Activated CD8-positive, alpha-beta T cell treated with anti-CD3 and anti-CD28 coated beads for 36 hours (primary cell): ENCODE results near the gene HBA1. TPM values are rescaled to one million over a fixed set of nuclear protein-coding genes. Genes with fewer than 3 reads are reported as not detected.
"Not testable (repeated sequence)": the region's sequence is repeated elsewhere in the genome, so short reads cannot be mapped to it uniquely, and the experiment has no call there.

Experiments used
- ATAC-seq: fragments of 200-7000 bp; cut with Tn5 transposase; one replicate; pipeline ENCODE4 v1.10.0; 2021; ENCODE audit warnings: mild to moderate bottlenecking, moderate library complexity
- CTCF ChIA-PET: fragments of 350-600 bp; sonication (Branson Sonifier 250); formaldehyde crosslinking; loops from one replicate; lab custom pipeline; 2021; ENCODE audit warnings: antibody characterized with exemption; lab: Charles Lee
- POLR2A ChIA-PET: fragments of 350-600 bp; sonication (Branson Sonifier 250); formaldehyde crosslinking; loops from one replicate; lab custom pipeline; 2021; ENCODE audit warnings: antibody characterized with exemption; lab: Charles Lee
- DNase-seq: peaks from one replicate; pipeline ENCODE4 v3.0.0-alpha.2; 2020
- H3K27ac Mint-ChIP-seq: one replicate; pipeline ENCODE4 v1.8.0; 2021; ENCODE audit warnings: mild to moderate bottlenecking, mixed read lengths
- H3K27me3 Mint-ChIP-seq: one replicate; pipeline ENCODE4 v1.8.0; 2021; ENCODE audit warnings: mixed read lengths
- H3K36me3 Mint-ChIP-seq: one replicate; pipeline ENCODE4 v1.8.0; 2021; ENCODE audit warnings: low read depth, mixed read lengths
- H3K4me1 Mint-ChIP-seq: one replicate; pipeline ENCODE4 v1.8.0; 2021; ENCODE audit warnings: low read depth, mixed read lengths
- H3K4me3 Mint-ChIP-seq: one replicate; pipeline ENCODE4 v1.8.0; 2021; ENCODE audit warnings: mild to moderate bottlenecking, moderate library complexity, mixed read lengths
- H3K9me3 Mint-ChIP-seq: one replicate; pipeline ENCODE4 v1.8.0; 2021; ENCODE audit warnings: mixed read lengths
- intact Hi-C: fragments of 100-400 bp; cut with micrococcal nuclease; formaldehyde crosslinking; loops from one replicate; pipeline ENCODE4 v1.10.0; 2022
- total RNA-seq, 2 experiments: library from RNA; stranded (reverse); gene quantifications; one replicate each; pipeline ENCODE4 v1.2.3, GENCODE V29; 2021
- TF ChIP-seq, protein P1 (sequence below): fragments of 200-600 bp; IDR thresholded peaks from one replicate; pipeline ENCODE4 v1.8.0; 2022; ENCODE audit warnings: antibody characterized with exemption, mild to moderate bottlenecking

HBA1 gene
- not detected for total RNA-seq

GRCh38 chr16:176477-177382, at the start of gene HBA1:
Gene HBA1, plus strand, starts transcription at chr16:176680. Its CDS starts 37 bp downstream, at chr16:176717.
- H3K36me3 Mint-ChIP-seq, DNase-seq, intact Hi-C loops, H3K4me3 Mint-ChIP-seq, H3K27ac Mint-ChIP-seq, H3K9me3 Mint-ChIP-seq, POLR2A ChIA-PET: not testable (repeated sequence)
- ATAC-seq = peak; percentile 24
- Mint-ChIP-seq H3K27me3 (peaks cover 47% of the 10 kb centered on the region), H3K4me1 (peaks cover 16% of the 10 kb centered on the region)
- CTCF ChIA-PET = interaction anchor here (1.4 to 1.7 kb wide), 2 partner anchors 59 to 80 kb away, joined by 4 to 5 read pairs; no protein-coding TSS in a partner anchor

GRCh38 chr16:129075-129474, 47.4 kb upstream of the HBA1 start:
- ATAC-seq = peak; percentile 74
- POLR2A ChIA-PET = interaction anchor here (1.5 kb wide), 1 partner anchor 90 kb away, joined by 4 read pairs; no protein-coding TSS in a partner anchor
- H3K36me3 Mint-ChIP-seq = peaks cover 4% of the 10 kb centered on the region

GRCh38 chr16:130533-131173, 45.8 kb upstream of the HBA1 start:
- intact Hi-C loops = no loop called here
- no peak for DNase-seq
- H3K9me3 Mint-ChIP-seq = no peaks in the 10 kb centered on the region
- H3K27me3 Mint-ChIP-seq = no peaks in the 10 kb centered on the region
- CTCF ChIA-PET = interaction anchor here (5.9 kb wide), 1 partner anchor 23 kb away, joined by 27 read pairs; no protein-coding TSS in a partner anchor
- ATAC-seq = no peak
- H3K4me1 Mint-ChIP-seq = peaks cover 42% of the 10 kb centered on the region
- H3K4me3 Mint-ChIP-seq = no peak overlapping the region
- no peak overlapping the region for H3K27ac Mint-ChIP-seq
- POLR2A ChIA-PET = no interaction called here
- H3K36me3 Mint-ChIP-seq = peaks cover 5% of the 10 kb centered on the region
- TF ChIP-seq, protein P1, sequence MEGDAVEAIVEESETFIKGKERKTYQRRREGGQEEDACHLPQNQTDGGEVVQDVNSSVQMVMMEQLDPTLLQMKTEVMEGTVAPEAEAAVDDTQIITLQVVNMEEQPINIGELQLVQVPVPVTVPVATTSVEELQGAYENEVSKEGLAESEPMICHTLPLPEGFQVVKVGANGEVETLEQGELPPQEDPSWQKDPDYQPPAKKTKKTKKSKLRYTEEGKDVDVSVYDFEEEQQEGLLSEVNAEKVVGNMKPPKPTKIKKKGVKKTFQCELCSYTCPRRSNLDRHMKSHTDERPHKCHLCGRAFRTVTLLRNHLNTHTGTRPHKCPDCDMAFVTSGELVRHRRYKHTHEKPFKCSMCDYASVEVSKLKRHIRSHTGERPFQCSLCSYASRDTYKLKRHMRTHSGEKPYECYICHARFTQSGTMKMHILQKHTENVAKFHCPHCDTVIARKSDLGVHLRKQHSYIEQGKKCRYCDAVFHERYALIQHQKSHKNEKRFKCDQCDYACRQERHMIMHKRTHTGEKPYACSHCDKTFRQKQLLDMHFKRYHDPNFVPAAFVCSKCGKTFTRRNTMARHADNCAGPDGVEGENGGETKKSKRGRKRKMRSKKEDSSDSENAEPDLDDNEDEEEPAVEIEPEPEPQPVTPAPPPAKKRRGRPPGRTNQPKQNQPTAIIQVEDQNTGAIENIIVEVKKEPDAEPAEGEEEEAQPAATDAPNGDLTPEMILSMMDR = no peak

More at GRCh38 chr16:129075-129474, 47.4 kb upstream of the HBA1 start:
- Mint-ChIP-seq H3K4me1 (peaks cover 31% of the 10 kb centered on the region), H3K27ac (peak overlapping the region; percentile 3), H3K27me3 (no peaks in the 10 kb centered on the region), H3K9me3 (no peaks in the 10 kb centered on the region), H3K4me3 (no peak overlapping the region)
- peak; percentile 26 for DNase-seq
- TF ChIP-seq, protein P1 = no peak
- CTCF ChIA-PET = interaction anchor here (0.6 to 5.9 kb wide), 3 partner anchors 11 to 28 kb away, joined by 3 to 27 read pairs (median 3); no protein-coding TSS in a partner anchor
- intact Hi-C loops = no loop called here

- intact Hi-C loops = no loop called here
- H3K27me3 Mint-ChIP-seq = no peaks in the 10 kb centered on the region
- no peak for DNase-seq
- H3K4me1 Mint-ChIP-seq = peaks cover 50% of the 10 kb centered on the region
- CTCF ChIA-PET = interaction anchor here (0.9 to 5.9 kb wide), 3 partner anchors 14 to 230 kb away, joined by 3 to 27 read pairs (median 17); no protein-coding TSS in a partner anchor
- peaks cover 11% of the 10 kb centered on the region for H3K36me3 Mint-ChIP-seq
- no peak overlapping the region for H3K4me3 Mint-ChIP-seq
- POLR2A ChIA-PET = no interaction called here
- no peaks in the 10 kb centered on the region for H3K9me3 Mint-ChIP-seq
- H3K27ac Mint-ChIP-seq = no peak overlapping the region
- TF ChIP-seq, protein P1 = no peak
- no peak for ATAC-seq
These were observed 44.4 kb upstream of the HBA1 start for GRCh38 chr16:132120-132519.

- Mint-ChIP-seq H3K4me3 (no peak overlapping the region), H3K4me1 (peaks cover 52% of the 10 kb centered on the region), H3K27ac (no peak overlapping the region), H3K36me3 (peaks cover 15% of the 10 kb centered on the region), H3K27me3 (no peaks in the 10 kb centered on the region), H3K9me3 (no peaks in the 10 kb centered on the region)
- intact Hi-C loops = no loop called here
- ChIA-PET POLR2A (interaction anchor here (0.6 kb wide), 1 partner anchor 16 kb away, joined by 3 read pairs; no protein-coding TSS in a partner anchor), CTCF (interaction anchor here (2.0 to 5.9 kb wide), 4 partner anchors 16 to 47 kb away, joined by 8 to 27 read pairs (median 16); no protein-coding TSS in a partner anchor)
- DNase-seq (no peak), ATAC-seq (no peak)
- TF ChIP-seq, protein P1 = no peak
These were observed 42.8 kb upstream of the HBA1 start for GRCh38 chr16:133716-134115.
